Measurements from ENCODE around the gene NBAS.

Gene NBAS

DNA sequence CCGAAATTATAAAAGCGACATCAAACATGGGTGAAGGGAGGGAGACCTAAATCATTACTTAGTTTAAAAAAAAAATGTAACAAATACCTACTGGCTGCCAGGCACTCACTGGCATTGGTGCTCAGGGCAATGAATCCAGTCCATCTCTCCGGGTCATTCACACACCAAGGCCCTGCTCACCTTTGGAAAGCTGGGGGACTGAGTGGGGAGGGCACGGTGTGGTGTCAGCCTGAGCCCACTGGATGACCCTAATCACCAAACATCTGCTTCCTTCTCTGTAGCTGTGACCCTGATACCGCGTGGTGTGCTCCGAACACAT, 30.2 kb upstream of the NBAS start:
- peak; percentile 91 for DNase-seq (ENCODE audit: low read depth)

DNA sequence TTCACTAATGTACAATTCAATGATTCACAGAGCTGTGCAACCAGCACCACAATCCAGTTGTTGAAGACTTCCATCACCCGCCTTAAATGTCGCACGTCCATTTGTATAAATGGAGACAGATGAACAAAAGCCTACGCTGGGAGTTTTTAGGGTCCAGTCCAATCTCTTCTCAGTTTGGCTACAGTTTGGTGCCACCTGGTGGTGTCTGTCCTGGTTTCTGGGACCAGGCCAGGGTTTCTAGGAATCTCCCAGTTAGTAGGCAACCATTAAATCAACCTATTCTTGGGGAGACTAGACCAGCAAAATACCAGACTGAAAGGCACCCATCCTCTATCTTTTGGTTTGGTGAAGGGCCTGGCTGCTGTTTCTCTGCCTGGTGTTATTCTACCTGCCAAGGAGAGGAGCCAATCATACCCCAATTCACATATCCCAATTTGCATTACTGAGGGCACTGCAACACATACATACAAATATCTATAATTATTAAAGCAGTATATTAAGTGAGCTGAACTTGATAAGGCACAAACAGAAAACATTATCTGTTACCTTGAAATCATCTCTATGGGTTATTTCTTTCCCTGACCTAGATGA, 27.3 kb upstream of the NBAS start:
- DNase-seq (ENCODE audit: low read depth): peak; percentile 15

- DNase-seq (ENCODE audit: low read depth): no peak
These were observed 23.8 kb upstream of the NBAS start for GRCh38 chr2:15584767-15585469.

- no peak for DNase-seq (ENCODE audit: low read depth)
These were observed 23.2 kb upstream of the NBAS start for GRCh38 chr2:15584316-15584715.

GRCh38 chr2:15583826-15584225, 22.7 kb upstream of the NBAS start:
- no peak for DNase-seq (ENCODE audit: low read depth)

DNA sequence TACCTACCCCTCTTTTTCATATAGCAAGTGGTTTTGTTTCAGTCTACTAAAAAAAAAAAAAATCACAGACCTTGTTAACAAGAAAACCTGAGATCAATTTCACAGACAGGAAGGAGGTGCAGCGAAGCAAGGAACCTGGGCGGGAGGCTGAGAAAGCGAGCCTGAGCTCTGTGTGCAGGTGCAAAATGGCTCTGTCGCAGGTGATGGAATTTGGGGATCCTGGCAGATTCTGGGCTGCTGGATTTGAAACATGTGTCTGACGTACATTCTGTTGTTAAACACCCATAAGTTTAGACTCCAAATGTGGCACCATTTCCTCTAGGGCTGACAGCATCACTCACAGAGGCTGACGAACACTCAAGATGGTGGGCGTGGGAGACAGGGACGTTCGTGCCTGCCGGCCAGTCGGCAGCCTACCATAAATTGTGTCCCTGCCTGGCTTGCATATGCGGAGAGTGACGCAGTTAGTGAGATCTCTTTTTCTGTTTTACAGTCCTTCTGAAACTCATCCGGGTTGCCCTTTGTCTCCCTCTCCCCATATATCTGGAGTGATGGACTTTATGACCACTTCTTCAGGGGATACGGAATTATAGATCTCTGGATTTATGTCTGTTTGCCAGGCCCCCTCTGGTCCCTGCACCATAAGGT, 21.7 kb upstream of the NBAS start:
- no peak for DNase-seq (ENCODE audit: low read depth)

GRCh38 chr2:15580451-15580850, 19.3 kb upstream of the NBAS start:
- DNase-seq (ENCODE audit: low read depth): no peak

GRCh38 chr2:15579641-15580040, 18.5 kb upstream of the NBAS start:
- no peak for DNase-seq (ENCODE audit: low read depth)

DNA sequence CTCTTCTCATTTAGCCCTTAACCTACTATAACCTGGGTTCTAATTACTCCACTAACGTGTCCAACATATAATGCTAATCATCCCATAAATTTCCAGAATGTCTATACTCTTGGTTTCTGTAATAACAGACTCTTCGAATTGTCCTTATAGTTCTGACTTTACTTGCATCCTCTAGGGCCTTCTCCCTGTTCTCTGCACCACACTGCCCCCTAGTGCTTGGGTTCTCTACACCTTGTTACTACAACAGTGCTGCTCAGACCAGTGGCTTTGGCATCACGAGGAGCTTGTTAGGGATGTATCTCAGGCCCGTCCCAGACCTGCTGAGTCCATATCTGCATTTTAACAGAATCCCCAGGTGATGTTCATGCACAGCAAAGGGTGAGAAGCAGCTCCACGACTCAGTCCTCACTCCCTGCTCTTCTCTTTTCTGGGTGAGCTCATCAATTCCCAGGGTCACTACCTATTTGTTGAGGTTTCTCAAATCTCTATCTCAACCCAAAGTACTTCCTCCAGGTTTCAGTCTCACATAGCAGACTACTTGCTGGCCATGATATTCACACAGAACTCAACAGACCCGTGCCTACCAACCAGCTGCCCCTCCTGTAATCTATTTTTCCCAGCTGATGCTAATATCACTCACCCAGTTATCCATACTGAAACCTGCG, 16.1 kb upstream of the NBAS start:
- peak; percentile 75 for DNase-seq (ENCODE audit: low read depth)

GRCh38 chr2:15571729-15572128, 10.6 kb upstream of the NBAS start:
- no peak for DNase-seq (ENCODE audit: low read depth)

GRCh38 chr2:15570104-15570503, 9.0 kb upstream of the NBAS start:
- no peak for DNase-seq (ENCODE audit: low read depth)

DNA sequence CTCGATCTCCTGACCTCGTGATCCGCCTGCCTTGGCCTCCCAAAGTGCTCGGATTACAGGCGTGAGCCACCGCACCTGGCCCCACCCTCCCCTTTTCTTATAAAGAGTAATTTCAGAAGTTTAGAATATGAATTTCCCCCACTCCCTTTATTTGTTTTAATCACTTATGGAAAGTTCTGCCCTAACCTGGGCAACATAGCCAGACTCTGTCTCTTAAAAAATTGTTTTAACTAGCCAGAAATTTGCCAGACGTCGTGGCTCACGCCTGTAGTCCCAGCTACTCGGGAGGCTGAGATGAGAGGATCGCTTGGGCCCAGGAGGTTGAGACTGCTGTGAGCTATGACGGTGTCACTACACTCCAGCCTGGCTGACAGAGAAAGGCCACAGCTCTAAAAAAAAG, 7.7 kb upstream of the NBAS start:
- DNase-seq (ENCODE audit: low read depth): no peak

DNA sequence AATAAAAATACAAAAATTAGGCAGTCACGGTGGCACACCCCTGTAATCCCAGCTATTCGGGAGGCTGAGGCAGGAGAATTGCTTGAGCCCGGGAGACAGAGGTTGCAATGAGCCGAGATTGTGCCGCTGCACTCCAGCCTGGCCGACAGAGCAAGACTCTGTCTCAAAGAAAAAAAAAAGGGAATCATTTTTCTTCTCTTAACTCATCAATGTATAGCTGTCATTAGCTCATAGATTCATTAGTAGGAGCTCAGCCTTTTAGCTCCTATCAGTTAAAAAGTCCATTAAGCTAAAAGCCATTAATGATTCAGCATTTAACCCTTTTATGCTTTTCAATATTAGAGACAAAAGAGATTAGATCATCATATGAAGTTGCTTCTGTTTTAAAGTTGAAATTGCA, 5.8 kb upstream of the NBAS start:
- no peak for DNase-seq (ENCODE audit: low read depth)

- DNase-seq (ENCODE audit: low read depth): no peak
These were observed 5.0 kb upstream of the NBAS start for GRCh38 chr2:15565994-15566671.

DNA sequence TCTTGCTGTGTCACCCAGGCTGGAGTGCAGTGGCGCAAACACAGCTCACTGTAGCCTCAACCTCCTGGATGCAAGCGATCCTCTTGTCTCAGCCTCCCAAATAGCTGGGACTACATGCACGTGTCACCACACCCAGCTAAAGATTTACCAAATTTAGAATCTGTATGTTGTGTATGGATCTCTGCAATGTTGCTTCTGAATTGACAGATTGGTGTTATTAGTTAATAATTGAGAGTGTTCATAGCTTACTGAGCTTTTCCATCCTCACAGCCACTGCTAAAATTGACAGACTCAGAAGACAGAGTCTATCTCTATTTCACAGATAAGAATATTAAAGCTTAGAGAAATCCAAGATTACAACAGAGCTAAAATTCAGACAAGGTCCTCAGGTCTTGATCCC, 4.3 kb upstream of the NBAS start:
- DNase-seq (ENCODE audit: low read depth): no peak

- DNase-seq (ENCODE audit: low read depth): no peak
These were observed 2.3 kb upstream of the NBAS start for GRCh38 chr2:15563227-15564100.

GRCh38 chr2:15562354-15563031, 1.4 kb upstream of the NBAS start:
- DNase-seq (ENCODE audit: low read depth): no peak

GRCh38 chr2:15561574-15562344, 625 bp upstream of the NBAS start:
- no peak for DNase-seq (ENCODE audit: low read depth)

DNA sequence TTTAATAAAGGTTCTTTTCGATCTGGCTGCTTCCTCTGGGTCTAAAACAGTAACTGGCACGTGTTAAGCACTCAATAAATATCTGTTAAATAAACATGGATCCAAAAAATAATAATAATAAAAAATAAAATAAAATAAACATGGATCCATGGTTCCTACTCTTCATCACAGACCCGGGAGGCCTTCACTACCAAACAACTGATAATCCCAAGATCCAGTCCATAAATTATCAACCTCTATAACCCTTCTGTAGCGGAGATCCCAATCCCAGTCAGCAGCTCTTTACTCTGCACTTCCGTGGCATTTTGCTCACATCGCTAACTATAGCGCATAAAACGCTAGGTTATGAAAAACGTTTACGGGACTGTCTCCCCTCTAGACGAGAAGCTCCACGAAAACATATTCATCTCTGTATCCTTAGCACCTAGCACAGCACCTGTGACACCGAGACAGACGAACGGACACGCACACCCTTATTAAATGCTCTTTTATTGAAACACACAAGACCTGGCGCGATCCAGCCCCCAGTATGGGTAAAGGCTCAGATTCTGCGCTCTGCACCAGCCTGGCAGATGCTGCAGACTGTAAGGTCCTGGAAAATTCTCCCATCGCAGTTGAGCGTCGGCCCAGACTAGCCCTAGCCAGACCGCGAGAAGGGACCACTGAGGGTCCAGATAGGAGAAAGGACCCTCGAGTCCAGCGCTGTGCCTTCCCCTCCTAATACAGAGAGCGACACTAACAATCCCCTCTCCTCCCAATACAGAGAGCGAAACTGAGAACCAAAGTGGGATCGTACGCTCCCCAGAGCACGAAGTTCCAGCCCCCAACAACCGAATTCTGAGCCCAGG, 770 bp downstream of the NBAS start:
- DNase-seq (ENCODE audit: low read depth): no peak
